Left ventricle myocardium inferior (tissue), 1 donor: ENCODE data around the gene CDC14B. TPM values are rescaled to one million over a fixed set of nuclear protein-coding genes. Genes with fewer than 3 reads are reported as not detected.
A peak's percentile ranks its signal among the peaks of the same experiment; 100 is the strongest.

Experiments used
- DNase-seq: peaks from one replicate; pipeline ENCODE4 v3.0.0-alpha.2; 2020
- H3K27ac ChIP-seq: fragments of 200-600 bp; replicated peaks from 2 replicates; pipeline ENCODE4 v1.8.0; 2021
- H3K27me3 ChIP-seq: fragments of 200-600 bp; 2 replicates; pipeline ENCODE4 v1.8.0; 2021; ENCODE audit warnings: low read depth
- H3K36me3 ChIP-seq: fragments of 200-600 bp; 2 replicates; pipeline ENCODE4 v1.8.0; 2021
- H3K4me1 ChIP-seq: fragments of 200-600 bp; 2 replicates; pipeline ENCODE4 v1.8.0; 2021
- H3K4me3 ChIP-seq: fragments of 200-600 bp; 2 replicates; pipeline ENCODE4 v1.8.0; 2021; ENCODE audit warnings: mild to moderate bottlenecking, moderate library complexity
- H3K9me3 ChIP-seq: fragments of 200-600 bp; replicated peaks from 2 replicates; pipeline ENCODE4 v1.8.0; 2021
- CTCF ChIP-seq: fragments of 200-600 bp; IDR thresholded peaks from 2 replicates; pipeline ENCODE4 v1.8.0; 2021; ENCODE audit warnings: antibody characterized with exemption, mild to moderate bottlenecking, borderline replicate concordance
- intact Hi-C: fragments of 100-400 bp; cut with micrococcal nuclease; formaldehyde crosslinking; loops from one replicate; pipeline ENCODE4 v1.11.0; 2022
- total RNA-seq: library from RNA; stranded (reverse); fragmentation: NEBNext Ultra II Directional; extraction: Animal tissue kit (Norgen Biotek cat#: 25700); gene quantifications from one replicate; pipeline ENCODE4 v1.2.1, GENCODE V29; 2021
- donor health status: DM: no; HTN: yes; CAD: no; lungs with severe emphysema.

CDC14B gene
- total RNA-seq, 1 donor from 2014 or later: 26.4 TPM

- peak overlapping the region; percentile 89 for H3K27ac ChIP-seq
- TF ChIP-seq CTCF: no peak
- H3K27me3 ChIP-seq: no peaks in the 10 kb centered on the region
- peak; percentile 22 for DNase-seq
- H3K4me3 ChIP-seq: peak overlapping the region; percentile 81
- intact Hi-C loops: loop anchor here (10.0 kb wide), 2 partner anchors 106 to 114 kb away; no protein-coding TSS in a partner anchor
- no peaks in the 10 kb centered on the region for H3K36me3 ChIP-seq
- H3K4me1 ChIP-seq: peaks cover 31% of the 10 kb centered on the region
- H3K9me3 ChIP-seq: no peaks in the 10 kb centered on the region
Measured at GRCh38 chr9:96450613-96451528, 168.8 kb downstream of the CDC14B start.

Other genes with a start within 250 kb of the CDC14B start
- 13.9 TPM for gene SLC35D2, start 236.1 kb downstream of the CDC14B start, total RNA-seq
- 3.9 TPM for gene ZNF367, start 201.5 kb downstream of the CDC14B start, total RNA-seq
- gene HABP4, start 169.7 kb downstream of the CDC14B start, total RNA-seq: 23.1 TPM
- gene PRXL2C, start 35.5 kb upstream of the CDC14B start, total RNA-seq: 26.8 TPM
- 7.6 TPM for gene ZNF510, start 158.2 kb upstream of the CDC14B start, total RNA-seq
- gene ZNF782, start 234.7 kb upstream of the CDC14B start, total RNA-seq: 3.7 TPM